Measurements from ENCODE around the gene FBN3. TPM values are rescaled to one million over a fixed set of nuclear protein-coding genes. Genes with fewer than 3 reads are reported as not detected.

Gene FBN3
- total RNA-seq, 1 donor from 2014 or later: not detected

- TF ChIP-seq CTCF (IDR thresholded peaks at IDR 0.05): no peak
These were observed 34.9 kb upstream of the FBN3 start for GRCh38 chr19:8184274-8184673.

DNA sequence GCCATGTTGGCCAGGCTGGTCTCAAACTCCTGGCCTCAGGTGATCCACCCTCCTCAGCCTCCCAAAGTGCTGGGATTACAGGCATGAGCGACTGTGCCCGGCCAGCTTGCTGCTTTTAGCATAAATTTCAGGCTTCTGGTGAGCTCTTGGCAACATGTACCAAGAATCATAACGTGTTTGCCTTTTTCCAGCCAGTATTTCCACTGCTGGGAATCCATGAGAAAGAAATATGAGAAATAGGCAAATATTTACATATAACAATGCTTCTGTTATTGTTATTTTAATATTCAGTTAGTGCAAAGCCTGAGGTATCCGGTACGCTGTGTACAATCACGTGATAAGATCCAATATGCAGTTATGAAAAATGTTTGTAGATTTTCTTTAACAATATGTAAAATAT is 30.6 kb upstream of the FBN3 start:
- Histone ChIP-seq H3K9me3 (no peaks in the 10 kb centered on the region), H3K27ac (no peak overlapping the region), H3K4me1 (no peaks in the 10 kb centered on the region), H3K27me3 (no peaks in the 10 kb centered on the region), H3K4me3 (no peak overlapping the region), H3K36me3 (no peaks in the 10 kb centered on the region)
- no peak for TF ChIP-seq CTCF (IDR thresholded peaks at IDR 0.05)
- no peak for DNase-seq (ENCODE audit: low spot score in 2 of 2)
- intact Hi-C loops (cut with DNase I): no loop called here

More at GRCh38 chr19:8184274-8184673, 34.9 kb upstream of the FBN3 start:
- H3K36me3 ChIP-seq: no peaks in the 10 kb centered on the region
- H3K27me3 ChIP-seq: no peaks in the 10 kb centered on the region
- no peak for DNase-seq (ENCODE audit: low spot score in 2 of 2)
- no peaks in the 10 kb centered on the region for H3K9me3 ChIP-seq
- H3K27ac ChIP-seq: no peak overlapping the region
- intact Hi-C loops (cut with DNase I): no loop called here
- no peaks in the 10 kb centered on the region for H3K4me1 ChIP-seq
- no peak overlapping the region for H3K4me3 ChIP-seq

DNA sequence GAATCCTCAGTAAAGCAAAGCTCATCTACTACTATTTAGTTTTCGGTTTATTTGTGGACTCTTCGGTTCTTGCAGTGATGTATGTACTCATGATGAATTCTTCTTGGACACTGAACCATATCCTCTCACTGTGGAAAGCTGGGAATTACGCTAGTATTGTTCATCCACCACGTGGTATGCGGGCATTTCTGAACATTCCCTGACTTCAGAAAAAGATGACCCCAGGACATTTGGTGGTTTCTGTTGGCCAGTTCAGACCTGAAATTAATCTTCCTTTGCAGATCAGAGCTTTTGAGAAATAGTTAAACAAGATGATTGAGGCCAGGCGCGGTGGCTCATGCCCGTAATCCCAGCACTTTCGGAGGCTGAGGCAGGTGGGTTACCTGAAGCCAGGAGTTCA is 25.3 kb upstream of the FBN3 start:
- intact Hi-C loops (cut with DNase I): no loop called here
- H3K9me3 ChIP-seq: no peaks in the 10 kb centered on the region
- no peak overlapping the region for H3K27ac ChIP-seq
- no peak overlapping the region for H3K4me3 ChIP-seq
- TF ChIP-seq CTCF (IDR thresholded peaks at IDR 0.05): no peak
- no peak for DNase-seq (ENCODE audit: low spot score in 2 of 2)
- H3K27me3 ChIP-seq: no peaks in the 10 kb centered on the region
- H3K36me3 ChIP-seq: no peaks in the 10 kb centered on the region
- H3K4me1 ChIP-seq: no peaks in the 10 kb centered on the region

DNA sequence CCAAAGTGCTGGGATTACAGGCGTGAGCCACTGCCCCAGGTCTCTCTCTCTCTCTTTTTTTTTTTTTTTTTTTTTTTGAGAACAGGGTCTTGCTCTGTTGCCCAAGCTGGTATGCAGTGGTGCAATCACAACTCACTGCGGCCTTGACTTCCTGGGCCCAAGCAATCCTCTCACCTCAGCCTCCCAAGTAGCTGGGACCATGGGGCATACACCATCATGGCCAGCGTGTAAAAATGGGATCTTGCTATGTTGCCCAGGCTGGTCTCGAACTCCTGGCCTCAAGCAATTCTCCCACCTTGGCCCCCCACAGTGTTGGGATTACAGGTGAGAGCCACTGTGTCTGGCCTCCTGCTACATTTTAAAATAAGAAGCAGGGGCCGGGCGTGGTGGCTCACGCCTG is 19.1 kb upstream of the FBN3 start:
- Histone ChIP-seq H3K4me3 (no peak overlapping the region), H3K36me3 (no peaks in the 10 kb centered on the region), H3K27ac (no peak overlapping the region), H3K4me1 (no peaks in the 10 kb centered on the region), H3K9me3 (no peaks in the 10 kb centered on the region), H3K27me3 (no peaks in the 10 kb centered on the region)
- no peak for DNase-seq (ENCODE audit: low spot score in 2 of 2)
- intact Hi-C loops (cut with DNase I): no loop called here
- no peak for TF ChIP-seq CTCF (IDR thresholded peaks at IDR 0.05)

DNA sequence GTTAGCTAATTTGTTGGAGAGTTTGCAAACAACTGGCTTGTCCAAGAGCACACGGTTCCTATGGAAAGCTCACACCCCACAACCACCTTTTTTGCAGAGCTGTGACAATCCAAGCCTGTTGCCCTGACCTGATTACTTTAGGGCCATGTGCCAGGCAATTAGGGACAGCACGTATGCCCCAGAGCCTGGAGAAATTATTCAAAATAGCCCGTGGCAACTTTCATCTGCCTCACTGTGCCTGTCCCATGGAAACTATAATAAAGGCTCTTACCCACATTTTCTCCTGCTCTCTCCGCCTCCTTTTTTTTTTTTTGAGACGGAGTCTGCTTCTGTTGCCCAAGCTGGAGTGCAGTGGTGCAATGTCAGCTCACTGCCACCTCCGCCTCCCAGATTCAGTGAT is 18.6 kb upstream of the FBN3 start:
- Histone ChIP-seq H3K4me1 (no peaks in the 10 kb centered on the region), H3K27ac (no peak overlapping the region), H3K9me3 (no peaks in the 10 kb centered on the region), H3K36me3 (no peaks in the 10 kb centered on the region), H3K4me3 (no peak overlapping the region), H3K27me3 (no peaks in the 10 kb centered on the region)
- intact Hi-C loops (cut with DNase I): no loop called here
- DNase-seq (ENCODE audit: low spot score in 2 of 2): no peak
- TF ChIP-seq CTCF (IDR thresholded peaks at IDR 0.05): no peak

GRCh38 chr19:8163759-8164158 is 14.4 kb upstream of the FBN3 start:
- Histone ChIP-seq H3K36me3 (no peaks in the 10 kb centered on the region), H3K4me3 (no peak overlapping the region), H3K4me1 (no peaks in the 10 kb centered on the region), H3K27me3 (no peaks in the 10 kb centered on the region), H3K9me3 (no peaks in the 10 kb centered on the region), H3K27ac (no peak overlapping the region)
- TF ChIP-seq CTCF (IDR thresholded peaks at IDR 0.05): no peak
- intact Hi-C loops (cut with DNase I): no loop called here
- no peak for DNase-seq (ENCODE audit: low spot score in 2 of 2)
